Measurements from ENCODE around the gene VSX1.

VSX1 gene

GRCh38 chr20:25081730-25082497, at the start of gene VSX1:
Gene VSX1, minus strand, starts transcription at chr20:25082141. Its CDS starts 45 bp downstream, at chr20:25082096.
- DNase-seq, result no peak

- no peak for DNase-seq
These were observed 48.0 kb upstream of the VSX1 start for GRCh38 chr20:25129908-25130307.

GRCh38 chr20:25129428-25129827, 47.5 kb upstream of the VSX1 start:
- no peak for DNase-seq

- no peak for DNase-seq
These were observed 46.7 kb upstream of the VSX1 start for GRCh38 chr20:25128649-25129048.

GRCh38 chr20:25127761-25128537, 46.0 kb upstream of the VSX1 start:
- DNase-seq, result no peak

GRCh38 chr20:25126204-25127029, 44.5 kb upstream of the VSX1 start:
- DNase-seq, result no peak

GRCh38 chr20:25125636-25126035, 43.7 kb upstream of the VSX1 start:
- no peak for DNase-seq

- no peak for DNase-seq
These were observed 39.0 kb upstream of the VSX1 start for GRCh38 chr20:25120920-25121319.

GRCh38 chr20:25120457-25120856, 38.5 kb upstream of the VSX1 start:
- DNase-seq, result no peak

GRCh38 chr20:25118529-25118928, 36.6 kb upstream of the VSX1 start:
- DNase-seq, result no peak

GRCh38 chr20:25117990-25118389, 36.0 kb upstream of the VSX1 start:
- DNase-seq, result no peak

- DNase-seq, result no peak
These were observed 35.0 kb upstream of the VSX1 start for GRCh38 chr20:25116739-25117458.

GRCh38 chr20:25103526-25103925, 21.6 kb upstream of the VSX1 start:
- DNase-seq, result no peak

GRCh38 chr20:25100914-25101313, 19.0 kb upstream of the VSX1 start:
- DNase-seq, result no peak

GRCh38 chr20:25099601-25100140, 17.7 kb upstream of the VSX1 start:
- no peak for DNase-seq

- no peak for DNase-seq
These were observed 15.6 kb upstream of the VSX1 start for GRCh38 chr20:25097498-25097897.

- DNase-seq, result no peak
These were observed 8.8 kb upstream of the VSX1 start for GRCh38 chr20:25090492-25091429.

- DNase-seq, result no peak
These were observed 7.7 kb upstream of the VSX1 start for GRCh38 chr20:25089662-25090061.

- no peak for DNase-seq
These were observed 7.2 kb upstream of the VSX1 start for GRCh38 chr20:25089096-25089495.

- DNase-seq, result no peak
These were observed 6.3 kb upstream of the VSX1 start for GRCh38 chr20:25088267-25088666.
